Lung (tissue), 11 donors: ENCODE results near the gene GOLGA8M. TPM values are rescaled to one million over a fixed set of nuclear protein-coding genes. Genes with fewer than 3 reads are reported as not detected.
"Not testable (repeated sequence)": the region's sequence is repeated elsewhere in the genome, so short reads cannot be mapped to it uniquely, and the experiment has no call there.

Experiments used
- ATAC-seq: fragments of 200-7000 bp; cut with Tn5 transposase; one replicate; pipeline ENCODE4 v1.9.1; 2020; ENCODE audit warnings: moderate number of reproducible peaks; ENCODE audit not compliant: insufficient read depth, low FRiP score
- DNase-seq, 3 donors: peaks; one replicate each; pipeline ENCODE4 v3.0.0-alpha.2; 2013 to 2017
- H3K27ac ChIP-seq, 2 donors: one replicate each; pipeline ENCODE4 v1.5.1; 2013; ENCODE audit warnings: mild to moderate bottlenecking in 2 of 2, moderate library complexity in 2 of 2, control low read depth in 1 of 2, inconsistent platforms in 1 of 2, low read depth in 1 of 2, low read length in 1 of 2
- H3K27me3 ChIP-seq, 3 donors: one replicate each; pipeline ENCODE4 v1.5.1; 2013; ENCODE audit warnings: low read length in 2 of 3; ENCODE audit not compliant: control insufficient read depth in 3 of 3, insufficient read depth in 3 of 3
- H3K36me3 ChIP-seq, 4 donors: one replicate each; pipeline ENCODE4 v1.5.1; 2013; ENCODE audit warnings: low read length in 4 of 4, mild to moderate bottlenecking in 1 of 4, moderate library complexity in 1 of 4; ENCODE audit not compliant: control insufficient read depth in 4 of 4, insufficient read depth in 4 of 4
- H3K4me1 ChIP-seq, 5 donors: one replicate each; pipeline ENCODE4 v1.5.1; 2013; ENCODE audit warnings: low read length in 5 of 5, mild to moderate bottlenecking in 2 of 5, moderate library complexity in 1 of 5; ENCODE audit not compliant: control insufficient read depth in 5 of 5, insufficient read depth in 5 of 5
- H3K4me3 ChIP-seq: one replicate; pipeline ENCODE4 v1.5.1; 2013; ENCODE audit warnings: mild to moderate bottlenecking, control low read depth, moderate library complexity
- H3K9ac ChIP-seq, 2 donors: one replicate each; pipeline ENCODE4 v1.5.1; 2013; ENCODE audit warnings: low read length in 2 of 2, control low read depth in 1 of 2; ENCODE audit not compliant: insufficient read depth in 1 of 2
- H3K9me3 ChIP-seq, 4 donors: one replicate each; pipeline ENCODE4 v1.5.1; 2013; ENCODE audit warnings: low read length in 3 of 4, mild to moderate bottlenecking in 1 of 4, moderate library complexity in 1 of 4; ENCODE audit not compliant: control insufficient read depth in 4 of 4, insufficient read depth in 3 of 4
- WGBS, 2 donors: extraction: QIAGEN DNeasy Blood & Tissue Kit; methylation state at CpG; one replicate each; pipeline ENCODE4 v1.1.7; 2013; 5-methylcytosine and 5-hydroxymethylcytosine counted together
- polyA plus RNA-seq, 2 donors: library from polyadenylated mRNA; stranded (reverse); fragments of 200-250 nt; gene quantifications; one replicate each; pipeline ENCODE4 v1.2.1, GENCODE V29; 2013
- small RNA-seq: library from RNA; depleted of rRNA; stranded (forward); fragments of <200 nt; gene quantifications from one replicate; pipeline ENCODE3, GENCODE V24; 2014; ENCODE audit warnings: low replicate concordance
- total RNA-seq, 2 donors: library from RNA; depleted of rRNA in 1 of 2; stranded (reverse); fragments of >200 nt in 1 of 2; gene quantifications; one replicate each; pipeline ENCODE4 v1.2.1, GENCODE V29; 2014 to 2021
- donor health status: Bipolar disorder and iron deficiency.
- donor health status: healthy.
- donor health status: DM: yes; HTN: yes; CAD: no.

The GOLGA8M gene
- total and polyA plus RNA-seq, 4 donors = 0.10 to 2.1 (median 1.1) TPM

GRCh38 chr15:28660750-28661149 lies 51.5 kb downstream of the GOLGA8M start:
- ATAC-seq, H3K4me3 ChIP-seq, H3K9ac ChIP-seq, H3K4me1 ChIP-seq, H3K36me3 ChIP-seq, DNase-seq, H3K27ac ChIP-seq, H3K9me3 ChIP-seq, H3K27me3 ChIP-seq: not testable (repeated sequence)
- WGBS, 2 donors = no CpG with 5 or more reads among the region's 7 CpGs

DNA sequence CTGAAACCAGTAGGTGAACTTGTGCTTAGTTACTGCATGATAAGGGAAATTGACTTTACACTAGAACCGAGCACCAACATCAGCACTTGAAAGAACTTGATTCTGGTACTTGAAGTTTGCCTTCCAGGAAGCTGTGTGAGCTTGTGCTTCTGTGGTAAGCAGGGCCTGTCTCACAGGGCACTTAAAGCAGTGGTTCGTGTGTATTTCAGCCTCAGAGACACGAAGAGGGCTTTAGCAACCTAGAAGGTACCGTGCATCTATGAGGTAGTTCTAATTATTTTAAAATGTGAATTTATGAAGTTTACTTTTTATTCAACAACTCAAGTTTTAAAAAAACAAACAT lies 56.2 kb downstream of the GOLGA8M start:
- WGBS, 2 donors = no CpG with 5 or more reads among the region's 4 CpGs
- not testable (repeated sequence) for ATAC-seq, H3K4me3 ChIP-seq, H3K4me1 ChIP-seq, H3K9ac ChIP-seq, H3K36me3 ChIP-seq, DNase-seq, H3K9me3 ChIP-seq, H3K27me3 ChIP-seq, H3K27ac ChIP-seq

DNA sequence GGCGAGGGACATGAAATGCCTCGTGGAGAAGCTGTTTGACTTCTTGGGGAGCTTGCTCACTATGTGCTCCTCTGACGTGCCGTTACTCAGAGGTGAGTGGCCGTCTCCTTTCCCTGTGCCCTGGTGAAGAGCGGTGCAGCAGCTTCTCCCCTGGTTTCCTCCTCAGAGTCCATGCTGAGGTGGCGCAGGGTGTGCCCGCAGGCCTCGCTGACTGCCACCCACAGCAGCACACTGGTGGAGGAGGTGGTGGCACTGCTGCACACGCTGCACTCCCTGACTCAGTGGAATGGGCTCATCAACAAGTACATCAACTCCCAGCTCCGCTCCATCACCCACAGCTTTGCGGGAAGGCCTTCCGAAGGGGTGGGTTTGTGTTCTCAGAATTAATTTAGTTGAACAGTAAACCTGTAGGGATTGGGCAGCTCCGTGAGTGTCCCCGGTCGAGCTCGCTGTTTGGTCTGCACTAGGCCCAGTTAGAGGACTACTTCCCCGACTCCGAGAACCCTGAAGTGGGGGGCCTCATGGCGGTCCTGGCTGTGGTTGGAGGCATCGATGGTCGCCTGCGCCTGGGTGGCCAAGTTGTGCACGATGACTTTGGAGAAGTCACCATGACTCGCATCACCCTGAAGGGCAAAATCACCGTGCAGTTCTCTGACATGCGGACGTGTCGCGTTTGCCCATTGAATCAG lies 56.7 kb downstream of the GOLGA8M start:
- H3K27me3 ChIP-seq, ATAC-seq, H3K9me3 ChIP-seq, H3K36me3 ChIP-seq, H3K4me3 ChIP-seq, H3K4me1 ChIP-seq, DNase-seq, H3K9ac ChIP-seq, H3K27ac ChIP-seq: not testable (repeated sequence)
- WGBS, 2 donors = 95% methylated on average over 16 to 27 of the region's 30 CpGs

DNA sequence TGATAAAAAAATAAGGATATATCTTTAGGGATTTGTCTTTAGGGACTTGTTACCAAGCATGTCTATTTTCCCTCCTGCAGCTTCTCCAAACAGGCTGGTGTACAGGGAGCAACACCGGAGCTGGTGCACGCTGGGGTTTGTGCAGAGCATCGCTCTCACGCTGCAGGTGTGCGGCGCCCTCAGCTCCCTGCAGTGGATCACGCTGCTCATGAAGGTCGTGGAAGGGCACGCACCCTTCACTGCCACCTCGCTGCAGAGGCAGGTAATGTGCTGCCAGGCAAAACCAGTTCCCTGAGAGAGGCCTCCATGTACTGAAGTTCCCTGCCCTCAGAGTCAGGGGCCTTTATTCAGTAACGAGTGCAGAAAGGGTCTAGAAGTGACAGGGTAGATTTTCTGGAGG lies 58.0 kb downstream of the GOLGA8M start:
- not testable (repeated sequence) for H3K27me3 ChIP-seq, H3K4me3 ChIP-seq, H3K9me3 ChIP-seq, H3K36me3 ChIP-seq, H3K27ac ChIP-seq, ATAC-seq, DNase-seq, H3K4me1 ChIP-seq, H3K9ac ChIP-seq
- WGBS, 2 donors = 83% methylated on average over 1 of the region's 11 CpGs; no CpG with 5 or more reads in 1 of the 2 donors

DNA sequence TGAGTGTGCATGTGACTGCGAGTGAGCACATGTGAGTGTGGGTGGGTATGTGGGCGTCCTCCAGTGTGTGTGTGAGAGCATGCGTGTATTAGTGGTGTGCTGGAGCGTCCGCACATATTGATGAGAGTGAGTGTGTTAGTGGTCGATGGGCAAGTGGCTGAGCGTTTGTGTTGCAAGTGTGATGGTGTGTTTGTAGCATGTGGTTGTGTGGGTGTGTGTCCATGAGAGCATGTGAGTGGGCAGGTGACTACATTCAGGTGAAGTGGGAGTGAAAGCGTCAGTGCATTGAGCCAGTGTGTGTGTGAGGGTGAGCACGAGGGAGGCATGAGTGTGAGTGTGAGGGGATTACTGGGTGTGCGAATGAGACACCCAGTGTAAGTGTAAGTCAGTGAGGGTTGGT lies 59.7 kb downstream of the GOLGA8M start:
- H3K27me3 ChIP-seq, H3K9me3 ChIP-seq, DNase-seq, H3K36me3 ChIP-seq, H3K9ac ChIP-seq, H3K4me1 ChIP-seq, H3K4me3 ChIP-seq, ATAC-seq, H3K27ac ChIP-seq: not testable (repeated sequence)
- 92 to 96% methylated on average over 10 of the region's 10 CpGs for WGBS, 2 donors

Small RNA genes within 50 kb of the gene (small RNA-seq; reads per million reads assigned to genes)
- gene RN7SL719P = not detected

Other genes starting within 250 kb of the GOLGA8M start
- not detected for gene GOLGA8G, start 179.4 kb downstream of the GOLGA8M start, total RNA-seq
- gene GOLGA8G, start 179.4 kb downstream of the GOLGA8M start, polyA plus RNA-seq = not detected
- gene GOLGA6L25, start 158.9 kb downstream of the GOLGA8M start, total RNA-seq = not detected
- gene GOLGA6L25, start 158.9 kb downstream of the GOLGA8M start, polyA plus RNA-seq = not detected
- not detected for gene GOLGA6L7, start 136.2 kb upstream of the GOLGA8M start, total RNA-seq
- gene GOLGA6L7, start 136.2 kb upstream of the GOLGA8M start, polyA plus RNA-seq = not detected
- 10 to 100 TPM in 1 of 2 donors, 1 to 10 TPM in 1; 5.2 to 18.3 TPM for gene APBA2, start 173.6 kb upstream of the GOLGA8M start, total RNA-seq
- 1 to 10 TPM; 1.6 to 3.7 TPM for gene APBA2, start 173.6 kb upstream of the GOLGA8M start, polyA plus RNA-seq